ENCODE measurements around the gene PPIH.

DNA sequence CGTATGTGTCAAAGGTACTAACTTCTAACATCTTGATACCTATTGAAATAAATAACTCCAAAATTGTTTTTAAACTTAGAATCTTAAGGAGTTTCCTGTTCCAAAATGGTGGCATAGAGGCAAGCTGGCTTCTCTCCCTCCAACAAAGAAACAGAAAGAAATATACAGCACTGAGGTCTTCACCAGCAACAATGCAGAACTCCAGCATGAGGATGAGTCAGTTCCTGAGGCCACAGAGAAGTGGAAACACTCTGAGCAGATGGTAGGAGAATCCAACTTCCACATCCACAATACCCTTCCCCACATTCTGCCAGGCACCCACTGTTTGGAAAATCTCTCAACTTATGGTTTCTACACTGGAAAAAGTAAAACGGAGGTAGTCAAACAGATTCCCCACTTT lies 12.2 kb upstream of the PPIH start:
- no peak for TF ChIP-seq POLR2AphosphoS5 (IDR thresholded peaks at IDR 0.05; ENCODE audit: low read depth, low read length)
- no peak for TF ChIP-seq POLR2A (IDR thresholded peaks at IDR 0.05; ENCODE audit: low read depth, low read length)

Data from GM12891 (cell line).